HepG2 (cell line): ENCODE results near the gene QTRT2. TPM values are rescaled to one million over a fixed set of nuclear protein-coding genes. Genes with fewer than 3 reads are reported as not detected.

Experiments used
- AHR ChIP-seq: IDR thresholded peaks from 2 replicates; pipeline ENCODE4 v1.6.1; 2018; ENCODE audit warnings: missing genetic modification reagents, missing compliant biosample characterization
- FOSL2 ChIP-seq: sonication (generic); formaldehyde crosslinking; IDR thresholded peaks from 2 replicates; pipeline ENCODE4 v1.4.0; 2020; ENCODE audit warnings: missing genetic modification reagents
- FOXO1 ChIP-seq: sonication (generic); formaldehyde crosslinking; IDR thresholded peaks from 2 replicates; pipeline ENCODE4 v1.4.0; 2020; ENCODE audit warnings: missing genetic modification reagents
- MAFG ChIP-seq: sonication (generic); formaldehyde crosslinking; IDR thresholded peaks from 2 replicates; pipeline ENCODE4 v1.5.1; 2020; ENCODE audit warnings: mild to moderate bottlenecking, missing genetic modification reagents
- POLR2A ChIP-seq, 2 experiments: IDR thresholded peaks; 2 replicates each; pipeline ENCODE4 v1.6.1; 2011; ENCODE audit warnings: low read depth in 2 of 2, low read length in 2 of 2, mild to moderate bottlenecking in 1 of 2, moderate library complexity in 1 of 2; ENCODE audit not compliant: insufficient read depth in 1 of 2
- SIN3A ChIP-seq: IDR thresholded peaks from 2 replicates; pipeline ENCODE4 v1.6.1; 2011; ENCODE audit warnings: low read depth, mild to moderate bottlenecking, control low read depth, low read length, borderline replicate concordance
- ZFP1 ChIP-seq: IDR thresholded peaks from 2 replicates; pipeline ENCODE4 v1.6.1; 2016
- ZNF292 ChIP-seq: sonication (generic); formaldehyde crosslinking; IDR thresholded peaks from 2 replicates; pipeline ENCODE4 v1.8.1; 2022; ENCODE audit warnings: mild to moderate bottlenecking, low read depth, missing genetic modification reagents, borderline replicate concordance
- ZNF563 ChIP-seq: sonication (generic); formaldehyde crosslinking; IDR thresholded peaks from 2 replicates; pipeline ENCODE4 v1.8.0; 2022; ENCODE audit warnings: mild to moderate bottlenecking, moderate library complexity, missing genetic modification reagents
- ZNF709 ChIP-seq: sonication (generic); formaldehyde crosslinking; IDR thresholded peaks from 2 replicates; pipeline ENCODE4 v1.5.0; 2020; ENCODE audit warnings: mild to moderate bottlenecking, missing genetic modification reagents
- polyA plus RNA-seq, 8 experiments: library from polyadenylated mRNA; depleted of rRNA in 3 of 8; stranded (reverse) in 7 of 8; unstranded in 1 of 8; fragments of >200 nt; fragmentation: Illumina TruSeq in 4 of 8; extraction: Trizol in 4 of 8; gene quantifications; 2 replicates each; pipeline versions ENCODE4 v1.2.1 to v1.2.3, GENCODE V29; 2011 to 2016; ENCODE audit warnings: low read depth in 4 of 8, missing spikeins in 1 of 8, mixed read lengths in 1 of 8; ENCODE audit not compliant: insufficient read depth in 1 of 8
- total RNA-seq, 5 experiments: library from RNA; depleted of rRNA; stranded (reverse); fragments of >200 nt; fragmentation: Illumina TruSeq; extraction: Trizol; gene quantifications; 2 replicates each; pipeline ENCODE4 v1.2.3, GENCODE V29; 2016; ENCODE audit warnings: low read depth in 1 of 5
- TF ChIP-seq, protein P1 (sequence below): sonication (generic); formaldehyde crosslinking; IDR thresholded peaks from 2 replicates; pipeline ENCODE4 v1.4.0; 2020; ENCODE audit warnings: missing genetic modification reagents
- TF ChIP-seq, protein P2 (sequence below): sonication (generic); formaldehyde crosslinking; IDR thresholded peaks from 2 replicates; pipeline ENCODE4 v1.5.0; 2020; ENCODE audit warnings: mild to moderate bottlenecking, missing genetic modification reagents
- TF ChIP-seq, protein P3 (sequence below): sonication (generic); formaldehyde crosslinking; IDR thresholded peaks from 2 replicates; pipeline ENCODE4 v1.5.1; 2020; ENCODE audit warnings: missing genetic modification reagents, mild to moderate bottlenecking, borderline replicate concordance
- TF ChIP-seq, protein P4 (sequence below): sonication (generic); formaldehyde crosslinking; IDR thresholded peaks from 2 replicates; pipeline ENCODE4 v1.8.1; 2023; ENCODE audit warnings: mild to moderate bottlenecking, missing genetic modification reagents, borderline replicate concordance
- TF ChIP-seq, protein P5 (sequence below): sonication (generic); formaldehyde crosslinking; IDR thresholded peaks from 2 replicates; pipeline ENCODE4 v1.4.0; 2020; ENCODE audit warnings: missing genetic modification reagents
- TF ChIP-seq, protein P6 (sequence below): sonication (generic); formaldehyde crosslinking; IDR thresholded peaks from 2 replicates; pipeline ENCODE4 v1.8.1; 2023; ENCODE audit warnings: mild to moderate bottlenecking, missing genetic modification reagents
- TF ChIP-seq, protein P7 (sequence below): sonication (generic); formaldehyde crosslinking; IDR thresholded peaks from 2 replicates; pipeline ENCODE4 v1.4.0; 2020; ENCODE audit warnings: missing genetic modification reagents

Gene QTRT2
- total and polyA plus RNA-seq, 2 of the 13 experiments (the other 11 are each of a cell fraction or from before 2014, with no cell fraction given): 7.1 to 33.4 TPM

DNA sequence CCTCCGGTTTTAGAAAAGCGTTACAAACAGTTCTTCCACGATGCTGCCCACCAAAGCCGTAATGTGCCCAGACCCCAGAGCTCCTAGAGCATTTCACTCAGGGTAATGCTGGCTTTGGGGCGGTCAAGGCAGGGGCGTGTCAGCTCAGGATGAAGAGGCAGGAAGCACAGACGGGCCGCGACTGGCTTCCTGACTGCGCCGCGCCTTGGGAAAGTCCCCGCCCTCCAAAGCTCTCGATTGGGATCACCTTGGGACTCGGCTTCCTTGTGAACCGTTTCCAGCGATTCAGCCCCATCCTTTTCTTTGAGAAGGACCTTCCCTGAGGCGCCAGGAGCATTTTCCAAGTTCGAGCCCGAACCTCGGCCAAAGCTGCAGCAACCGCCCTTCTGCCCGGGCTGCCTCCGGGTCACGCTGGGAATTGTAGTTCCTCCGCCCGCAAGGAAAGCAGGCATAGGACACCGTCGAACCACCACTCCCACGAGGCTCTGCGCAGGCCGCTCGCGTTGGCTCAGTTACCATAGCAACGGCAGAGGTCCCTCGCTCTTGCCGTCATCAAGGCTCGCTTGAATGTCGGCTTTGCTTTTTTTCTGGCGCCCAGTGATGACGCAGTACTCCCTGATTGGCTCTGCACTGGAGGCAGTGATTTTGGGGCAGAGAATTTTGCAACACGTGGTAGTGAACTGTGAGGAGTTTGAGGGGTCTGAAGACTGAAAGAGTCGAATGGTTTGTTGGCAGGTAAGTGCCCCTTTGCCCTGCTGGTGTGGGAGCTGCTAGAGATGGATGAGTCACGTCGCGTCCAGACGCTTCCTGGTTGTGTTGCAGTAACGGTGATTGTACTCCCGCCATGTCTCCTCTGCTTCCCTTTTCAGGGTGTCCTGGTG, at the start of gene QTRT2, which contains the start of gene CCDC191 (continued):
- TF ChIP-seq, protein P1, sequence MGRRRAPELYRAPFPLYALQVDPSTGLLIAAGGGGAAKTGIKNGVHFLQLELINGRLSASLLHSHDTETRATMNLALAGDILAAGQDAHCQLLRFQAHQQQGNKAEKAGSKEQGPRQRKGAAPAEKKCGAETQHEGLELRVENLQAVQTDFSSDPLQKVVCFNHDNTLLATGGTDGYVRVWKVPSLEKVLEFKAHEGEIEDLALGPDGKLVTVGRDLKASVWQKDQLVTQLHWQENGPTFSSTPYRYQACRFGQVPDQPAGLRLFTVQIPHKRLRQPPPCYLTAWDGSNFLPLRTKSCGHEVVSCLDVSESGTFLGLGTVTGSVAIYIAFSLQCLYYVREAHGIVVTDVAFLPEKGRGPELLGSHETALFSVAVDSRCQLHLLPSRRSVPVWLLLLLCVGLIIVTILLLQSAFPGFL (CRISPR knock-in tag): no peak
- TF ChIP-seq, protein P2, sequence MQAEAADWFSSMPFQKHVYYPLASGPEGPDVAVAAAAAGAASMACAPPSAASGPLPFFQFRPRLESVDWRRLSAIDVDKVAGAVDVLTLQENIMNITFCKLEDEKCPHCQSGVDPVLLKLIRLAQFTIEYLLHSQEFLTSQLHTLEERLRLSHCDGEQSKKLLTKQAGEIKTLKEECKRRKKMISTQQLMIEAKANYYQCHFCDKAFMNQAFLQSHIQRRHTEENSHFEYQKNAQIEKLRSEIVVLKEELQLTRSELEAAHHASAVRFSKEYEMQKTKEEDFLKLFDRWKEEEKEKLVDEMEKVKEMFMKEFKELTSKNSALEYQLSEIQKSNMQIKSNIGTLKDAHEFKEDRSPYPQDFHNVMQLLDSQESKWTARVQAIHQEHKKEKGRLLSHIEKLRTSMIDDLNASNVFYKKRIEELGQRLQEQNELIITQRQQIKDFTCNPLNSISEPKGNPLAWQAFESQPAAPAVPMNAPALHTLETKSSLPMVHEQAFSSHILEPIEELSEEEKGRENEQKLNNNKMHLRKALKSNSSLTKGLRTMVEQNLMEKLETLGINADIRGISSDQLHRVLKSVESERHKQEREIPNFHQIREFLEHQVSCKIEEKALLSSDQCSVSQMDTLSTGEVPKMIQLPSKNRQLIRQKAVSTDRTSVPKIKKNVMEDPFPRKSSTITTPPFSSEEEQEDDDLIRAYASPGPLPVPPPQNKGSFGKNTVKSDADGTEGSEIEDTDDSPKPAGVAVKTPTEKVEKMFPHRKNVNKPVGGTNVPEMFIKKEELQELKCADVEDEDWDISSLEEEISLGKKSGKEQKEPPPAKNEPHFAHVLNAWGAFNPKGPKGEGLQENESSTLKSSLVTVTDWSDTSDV (CRISPR knock-in tag): no peak
- TF ChIP-seq, protein P3, sequence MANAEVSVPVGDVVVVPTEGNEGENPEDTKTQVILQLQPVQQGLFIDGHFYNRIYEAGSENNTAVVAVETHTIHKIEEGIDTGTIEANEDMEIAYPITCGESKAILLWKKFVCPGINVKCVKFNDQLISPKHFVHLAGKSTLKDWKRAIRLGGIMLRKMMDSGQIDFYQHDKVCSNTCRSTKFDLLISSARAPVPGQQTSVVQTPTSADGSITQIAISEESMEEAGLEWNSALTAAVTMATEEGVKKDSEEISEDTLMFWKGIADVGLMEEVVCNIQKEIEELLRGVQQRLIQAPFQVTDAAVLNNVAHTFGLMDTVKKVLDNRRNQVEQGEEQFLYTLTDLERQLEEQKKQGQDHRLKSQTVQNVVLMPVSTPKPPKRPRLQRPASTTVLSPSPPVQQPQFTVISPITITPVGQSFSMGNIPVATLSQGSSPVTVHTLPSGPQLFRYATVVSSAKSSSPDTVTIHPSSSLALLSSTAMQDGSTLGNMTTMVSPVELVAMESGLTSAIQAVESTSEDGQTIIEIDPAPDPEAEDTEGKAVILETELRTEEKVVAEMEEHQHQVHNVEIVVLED (CRISPR knock-in tag): peak; percentile 84; the same call in 1 of the 2 replicates
- TF ChIP-seq ZFP1 (CRISPR knock-in tag) (no peak), FOSL2 (CRISPR knock-in tag) (no peak; the same call in none of the 2 replicates), ZNF563 (0 out of 2 replicates have a peak, but pooled peaks have one; percentile 22), MAFG (CRISPR knock-in tag) (no peak), ZNF709 (no peak), POLR2A (IDR thresholded peaks at IDR 0.05; ENCODE audit: insufficient read depth in 1 of 2, low read depth in 2 of 2, low read length in 2 of 2) (peak; percentile 74 to 76), AHR (CRISPR knock-in tag) (0 out of 2 replicates have a peak, but pooled peaks have one; percentile 18), SIN3A (peak; percentile 97), ZNF292 (peak; percentile 31; the same call in 1 of the 2 replicates), FOXO1 (CRISPR knock-in tag) (no peak)
- TF ChIP-seq, protein P4, sequence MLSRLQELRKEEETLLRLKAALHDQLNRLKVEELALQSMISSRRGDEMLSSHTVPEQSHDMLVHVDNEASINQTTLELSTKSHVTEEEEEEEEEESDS: no peak
- TF ChIP-seq, protein P5, sequence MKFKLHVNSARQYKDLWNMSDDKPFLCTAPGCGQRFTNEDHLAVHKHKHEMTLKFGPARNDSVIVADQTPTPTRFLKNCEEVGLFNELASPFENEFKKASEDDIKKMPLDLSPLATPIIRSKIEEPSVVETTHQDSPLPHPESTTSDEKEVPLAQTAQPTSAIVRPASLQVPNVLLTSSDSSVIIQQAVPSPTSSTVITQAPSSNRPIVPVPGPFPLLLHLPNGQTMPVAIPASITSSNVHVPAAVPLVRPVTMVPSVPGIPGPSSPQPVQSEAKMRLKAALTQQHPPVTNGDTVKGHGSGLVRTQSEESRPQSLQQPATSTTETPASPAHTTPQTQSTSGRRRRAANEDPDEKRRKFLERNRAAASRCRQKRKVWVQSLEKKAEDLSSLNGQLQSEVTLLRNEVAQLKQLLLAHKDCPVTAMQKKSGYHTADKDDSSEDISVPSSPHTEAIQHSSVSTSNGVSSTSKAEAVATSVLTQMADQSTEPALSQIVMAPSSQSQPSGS (CRISPR knock-in tag): peak; percentile 74
- TF ChIP-seq, protein P6, sequence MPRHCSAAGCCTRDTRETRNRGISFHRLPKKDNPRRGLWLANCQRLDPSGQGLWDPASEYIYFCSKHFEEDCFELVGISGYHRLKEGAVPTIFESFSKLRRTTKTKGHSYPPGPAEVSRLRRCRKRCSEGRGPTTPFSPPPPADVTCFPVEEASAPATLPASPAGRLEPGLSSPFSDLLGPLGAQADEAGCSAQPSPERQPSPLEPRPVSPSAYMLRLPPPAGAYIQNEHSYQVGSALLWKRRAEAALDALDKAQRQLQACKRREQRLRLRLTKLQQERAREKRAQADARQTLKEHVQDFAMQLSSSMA: 0 out of 2 replicates have a peak, but pooled peaks have one; percentile 14
- TF ChIP-seq, protein P7, sequence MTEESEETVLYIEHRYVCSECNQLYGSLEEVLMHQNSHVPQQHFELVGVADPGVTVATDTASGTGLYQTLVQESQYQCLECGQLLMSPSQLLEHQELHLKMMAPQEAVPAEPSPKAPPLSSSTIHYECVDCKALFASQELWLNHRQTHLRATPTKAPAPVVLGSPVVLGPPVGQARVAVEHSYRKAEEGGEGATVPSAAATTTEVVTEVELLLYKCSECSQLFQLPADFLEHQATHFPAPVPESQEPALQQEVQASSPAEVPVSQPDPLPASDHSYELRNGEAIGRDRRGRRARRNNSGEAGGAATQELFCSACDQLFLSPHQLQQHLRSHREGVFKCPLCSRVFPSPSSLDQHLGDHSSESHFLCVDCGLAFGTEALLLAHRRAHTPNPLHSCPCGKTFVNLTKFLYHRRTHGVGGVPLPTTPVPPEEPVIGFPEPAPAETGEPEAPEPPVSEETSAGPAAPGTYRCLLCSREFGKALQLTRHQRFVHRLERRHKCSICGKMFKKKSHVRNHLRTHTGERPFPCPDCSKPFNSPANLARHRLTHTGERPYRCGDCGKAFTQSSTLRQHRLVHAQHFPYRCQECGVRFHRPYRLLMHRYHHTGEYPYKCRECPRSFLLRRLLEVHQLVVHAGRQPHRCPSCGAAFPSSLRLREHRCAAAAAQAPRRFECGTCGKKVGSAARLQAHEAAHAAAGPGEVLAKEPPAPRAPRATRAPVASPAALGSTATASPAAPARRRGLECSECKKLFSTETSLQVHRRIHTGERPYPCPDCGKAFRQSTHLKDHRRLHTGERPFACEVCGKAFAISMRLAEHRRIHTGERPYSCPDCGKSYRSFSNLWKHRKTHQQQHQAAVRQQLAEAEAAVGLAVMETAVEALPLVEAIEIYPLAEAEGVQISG: peak; percentile 87
